GM18511 (cell line): ENCODE results near the gene LTB.
"Not testable (repeated sequence)": the region's sequence is repeated elsewhere in the genome, so short reads cannot be mapped to it uniquely, and the experiment has no call there.

Experiments used
- ATAC-seq: cut with Tn5 transposase; IDR thresholded peaks from one replicate; pipeline ENCODE4 v1.9.1; 2021; ENCODE audit warnings: mild to moderate bottlenecking, moderate library complexity; ENCODE audit not compliant: unreplicated experiment

LTB gene

DNA sequence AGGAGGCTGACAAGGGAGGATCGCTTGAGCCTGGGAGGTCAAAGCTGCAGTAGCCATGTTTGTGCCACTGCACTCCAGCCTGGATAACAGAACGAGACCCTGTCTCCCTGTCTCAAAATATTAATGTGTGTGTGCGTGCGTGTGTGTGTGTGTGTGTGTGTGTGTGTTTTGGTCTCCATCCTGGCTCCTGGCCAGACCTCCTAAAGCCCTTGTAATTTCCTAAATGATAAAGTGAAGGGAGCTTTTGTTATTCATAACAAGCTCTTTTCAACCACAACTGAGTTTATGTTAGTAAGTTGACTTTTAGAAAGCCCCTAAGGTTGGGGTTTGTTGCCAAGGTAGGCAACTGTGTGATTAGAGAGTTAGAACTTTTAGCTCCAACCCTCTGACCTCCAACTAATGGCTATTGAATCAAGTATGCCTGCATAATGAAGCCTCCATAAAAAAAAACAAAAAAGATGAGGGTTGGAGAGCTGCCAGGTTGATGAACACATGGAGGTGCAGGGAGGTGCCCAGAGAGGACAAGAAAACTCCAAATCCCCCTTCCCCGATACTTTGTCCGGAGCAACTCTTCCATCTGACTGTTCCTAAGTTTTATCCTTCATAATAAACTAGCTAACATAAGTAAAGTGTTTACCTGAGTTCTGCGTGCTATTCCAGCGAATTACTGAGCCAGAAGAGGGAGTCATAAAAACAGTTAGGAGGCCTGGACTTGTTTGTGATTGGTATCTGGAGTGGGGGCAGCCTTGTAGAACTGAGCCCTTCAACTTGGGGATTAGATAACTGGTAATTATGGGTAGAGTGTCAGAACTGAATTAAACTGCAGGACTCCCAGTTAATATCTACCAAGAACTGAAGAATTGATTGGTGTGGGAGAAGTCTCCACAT lies 27.5 kb upstream of the LTB start:
- no peak for ATAC-seq

DNA sequence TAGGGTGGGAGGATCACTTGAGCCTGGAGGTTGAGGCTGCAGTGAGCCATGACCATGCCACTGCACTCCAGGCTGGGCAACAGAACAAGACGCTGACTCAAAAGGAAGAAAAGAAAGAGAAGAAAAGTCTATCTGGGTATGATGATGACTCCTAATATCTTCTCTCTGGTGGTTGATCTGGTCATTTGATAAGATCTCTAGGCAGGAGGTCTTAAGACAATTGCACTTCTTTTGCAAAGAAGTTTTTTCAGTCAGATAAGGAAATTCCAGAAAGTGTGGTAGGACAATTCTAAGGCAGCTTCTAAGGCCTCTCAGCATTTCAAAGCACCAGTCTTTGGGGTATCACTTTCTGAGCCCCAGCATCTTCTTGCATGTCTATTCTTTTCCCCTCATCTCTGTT lies 25.1 kb upstream of the LTB start:
- ATAC-seq = no peak

- no peak for ATAC-seq
These were observed 14.8 kb upstream of the LTB start for GRCh38 chr6:31597006-31597405.

DNA sequence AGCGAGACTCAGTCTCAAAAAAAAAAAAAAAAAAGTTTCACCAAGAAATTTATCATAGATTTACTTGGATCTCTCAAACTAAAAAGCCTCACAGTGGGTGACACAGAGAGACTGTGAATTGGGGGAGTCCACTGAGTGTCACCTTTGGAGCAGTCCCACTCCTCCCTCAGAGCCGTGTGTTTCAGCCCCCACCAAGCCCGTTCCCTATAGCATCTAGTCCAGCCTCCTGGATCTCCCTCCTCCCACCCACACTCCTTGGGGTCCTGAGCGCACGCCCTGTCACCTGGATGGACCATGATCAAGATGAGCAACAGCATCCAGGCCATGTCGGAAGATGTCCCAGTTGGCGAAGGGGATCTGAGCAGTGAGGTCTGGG lies 10.2 kb upstream of the LTB start:
- no peak for ATAC-seq

DNA sequence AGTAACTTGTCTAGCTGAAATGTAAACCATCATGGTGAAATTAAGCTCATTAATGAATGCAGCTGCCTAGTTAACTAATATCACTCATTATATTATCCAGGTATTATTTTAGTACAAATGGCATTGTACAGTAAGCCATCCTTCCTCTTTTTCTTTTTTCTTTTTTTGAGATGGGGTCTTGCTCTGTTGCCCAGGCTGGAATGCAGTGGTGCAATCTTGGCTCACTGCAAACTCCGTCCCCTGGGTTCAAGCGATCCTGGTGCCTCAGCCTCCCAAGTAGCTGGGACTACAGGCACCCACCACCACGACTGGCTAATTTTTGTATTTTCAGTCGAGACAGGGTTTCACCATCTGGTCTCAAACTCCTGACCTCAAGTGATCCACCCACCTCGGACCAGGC lies 8.5 kb upstream of the LTB start:
- not testable (repeated sequence) for ATAC-seq

DNA sequence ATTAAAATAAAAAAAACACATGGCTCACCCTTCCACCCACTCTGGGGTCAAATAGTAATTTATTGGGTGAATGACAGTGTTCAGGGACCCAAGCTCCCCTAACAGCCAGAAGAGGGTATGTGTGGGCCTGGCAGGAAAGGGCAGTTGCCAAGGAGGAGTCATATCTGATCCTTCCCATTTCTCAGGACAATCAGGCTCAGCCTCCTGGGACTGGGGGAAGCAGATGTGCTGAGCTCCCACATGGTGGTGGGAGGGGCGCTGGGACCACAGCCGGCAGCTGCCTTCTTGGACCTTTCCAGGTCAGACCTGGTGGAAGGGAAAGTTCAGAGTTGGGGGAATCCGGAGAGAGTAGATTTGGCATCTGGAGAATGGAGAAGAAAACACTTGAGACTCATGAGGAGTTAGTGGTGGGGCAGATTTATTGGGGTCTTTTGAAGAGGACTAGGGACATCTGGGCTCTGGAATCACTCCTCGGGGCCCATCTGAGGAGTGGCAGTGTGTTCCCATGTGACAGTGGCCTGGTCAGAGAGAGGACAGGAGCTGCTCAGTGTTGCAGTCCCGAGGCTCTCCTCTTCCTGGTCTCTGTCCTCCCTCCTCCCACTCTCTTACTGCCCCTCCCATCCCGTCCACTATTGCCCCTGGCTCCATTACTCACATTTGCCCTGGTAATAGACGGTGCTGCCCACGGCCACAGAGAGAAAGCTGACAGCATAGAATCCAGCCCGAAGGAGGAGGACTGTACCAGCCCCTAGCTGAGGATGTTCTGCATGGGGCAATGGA lies 6.8 kb upstream of the LTB start:
- ATAC-seq = no peak

DNA sequence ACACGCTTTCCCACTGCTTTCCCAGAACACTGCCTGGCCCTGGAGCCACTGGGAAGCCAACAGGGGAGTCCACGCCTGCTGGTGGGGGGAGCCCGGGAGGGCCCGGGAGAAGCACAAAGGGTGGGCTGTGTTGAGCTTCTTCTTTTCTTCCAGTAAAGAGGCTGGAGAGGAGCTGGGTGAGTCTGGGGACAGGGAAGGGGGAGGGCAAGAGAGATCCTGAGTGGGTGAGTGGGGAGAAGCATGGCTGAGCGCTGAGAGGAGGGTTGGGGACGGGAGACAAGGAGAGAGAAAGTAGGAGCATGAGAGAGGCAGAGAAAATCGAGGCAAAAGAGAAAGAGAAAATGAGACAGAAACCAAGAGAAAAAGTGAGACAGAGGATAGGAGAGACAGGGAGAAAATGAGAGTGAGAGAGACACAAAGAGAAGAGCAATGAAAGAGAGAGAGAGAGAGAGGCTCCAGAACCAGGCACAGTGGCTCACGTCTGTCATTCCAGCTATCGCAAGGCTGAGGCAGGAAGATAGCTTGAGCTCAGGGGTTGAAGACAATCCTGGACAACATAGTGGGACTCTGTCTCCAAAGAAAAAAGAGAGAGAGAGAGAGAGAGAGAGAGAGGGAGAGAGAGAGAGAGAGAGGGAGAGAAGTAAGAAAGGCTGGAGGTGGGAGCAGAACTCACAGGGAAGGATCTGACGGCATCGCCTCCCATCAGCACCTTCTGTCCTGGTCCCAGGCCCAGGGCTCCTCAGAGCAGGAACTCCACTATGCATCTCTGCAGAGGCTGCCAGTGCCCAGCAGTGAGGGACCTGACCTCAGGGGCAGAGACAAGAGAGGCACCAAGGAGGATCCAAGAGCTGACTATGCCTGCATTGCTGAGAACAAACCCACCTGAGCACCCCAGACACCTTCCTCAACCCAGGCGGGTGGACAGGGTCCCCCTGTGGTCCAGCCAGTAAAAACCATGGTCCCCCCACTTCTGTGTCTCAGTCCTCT lies 5.9 kb upstream of the LTB start:
- ATAC-seq = no peak

DNA sequence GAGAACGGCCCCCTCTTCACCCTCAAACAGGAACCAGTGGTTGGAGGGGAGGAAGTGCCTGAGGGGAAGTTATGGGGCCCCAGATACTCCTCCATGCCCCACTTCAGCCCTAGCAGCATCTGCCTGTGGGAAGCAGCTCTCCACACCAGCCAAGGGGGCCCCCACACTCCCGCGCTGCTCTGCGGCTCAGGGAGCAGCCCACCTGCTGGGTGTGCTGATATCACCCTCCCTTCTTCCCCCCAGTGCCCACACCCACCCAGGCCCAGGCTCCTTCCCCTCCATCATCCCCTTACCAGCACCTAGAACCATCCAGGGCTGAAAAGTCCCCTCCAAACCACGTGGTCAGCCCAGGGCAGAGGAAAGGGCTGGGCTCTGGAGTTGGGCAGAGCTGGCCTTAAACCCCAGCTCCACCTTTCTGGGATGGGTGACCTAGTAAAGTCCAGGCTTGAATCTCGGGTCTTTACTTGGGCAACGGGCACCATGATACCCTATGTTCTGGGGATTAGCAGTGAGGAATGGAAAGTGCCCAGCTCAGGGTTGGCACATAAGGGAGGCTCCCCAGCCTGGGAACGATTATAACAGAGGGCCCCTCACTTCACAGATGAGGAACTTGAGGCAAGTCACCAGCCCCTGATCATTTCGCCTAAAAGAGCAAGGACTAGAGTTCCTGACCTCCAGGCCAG lies 4.5 kb upstream of the LTB start:
- ATAC-seq = no peak

DNA sequence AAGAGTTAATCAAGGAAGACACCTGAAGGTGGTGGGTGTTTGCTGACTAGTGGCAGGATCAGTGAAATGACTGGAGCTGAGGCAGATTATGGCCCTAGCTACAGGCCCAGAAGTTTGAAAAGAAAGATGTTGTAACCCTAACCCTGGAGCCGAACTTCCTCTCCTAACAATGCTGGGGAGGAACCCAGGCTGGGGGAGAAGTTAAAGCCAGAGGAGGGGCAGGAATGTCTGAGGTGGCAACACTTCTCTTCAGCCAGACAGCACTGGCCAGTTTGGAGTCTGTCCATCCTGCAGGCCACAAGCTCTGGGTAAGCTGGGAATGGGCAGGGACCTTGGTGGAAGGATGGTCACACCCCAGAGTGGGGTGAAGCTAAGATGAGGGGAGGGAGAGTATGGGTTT lies 3.8 kb upstream of the LTB start, which contains the start of gene LST1:
LST1 (plus strand) TSS at position 270 of the 400 bp plus-strand sequence. CDS start 1,023 bp downstream, outside the sequence.
- ATAC-seq = no peak

GRCh38 chr6:31585491-31585890 lies 3.3 kb upstream of the LTB start:
- ATAC-seq = no peak

DNA sequence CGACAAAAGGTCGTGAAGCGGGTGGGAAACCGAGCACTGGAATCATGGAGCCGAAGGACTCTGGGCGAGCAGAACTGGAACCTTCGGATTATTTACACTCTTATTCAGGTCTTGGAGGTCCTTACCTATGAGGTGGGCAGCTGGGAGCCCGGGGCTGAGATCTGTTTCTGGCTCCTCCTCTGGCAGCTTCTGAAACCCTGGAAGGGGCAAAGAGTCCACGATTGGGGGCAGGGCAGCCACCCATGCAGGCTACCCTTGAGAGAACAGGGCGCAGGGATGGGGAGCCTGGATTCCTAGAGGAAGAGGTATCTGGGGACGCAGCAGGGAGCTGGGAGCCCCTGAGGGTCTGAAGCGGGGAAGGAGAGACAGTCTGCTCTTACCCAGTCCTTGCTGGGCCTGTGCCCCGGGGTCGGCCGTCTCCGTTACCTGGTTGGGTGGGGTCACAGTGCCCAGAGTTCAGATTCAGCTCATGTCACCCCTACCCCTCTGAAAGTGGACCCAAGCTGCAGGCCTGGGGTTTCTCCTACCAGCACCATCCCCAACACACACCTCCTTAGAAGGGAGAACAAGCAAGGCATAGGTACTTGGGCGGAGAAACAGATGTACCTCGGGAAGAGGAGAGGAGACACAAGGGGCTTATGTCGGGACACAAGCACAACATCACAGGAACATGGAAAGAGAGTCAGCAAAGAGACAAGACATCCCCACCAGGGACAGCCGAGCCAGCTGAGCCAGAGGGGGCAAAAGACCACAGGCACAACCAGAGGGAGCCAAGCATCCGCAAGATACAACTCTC lies 592 bp downstream of the LTB start:
- ATAC-seq = no peak

DNA sequence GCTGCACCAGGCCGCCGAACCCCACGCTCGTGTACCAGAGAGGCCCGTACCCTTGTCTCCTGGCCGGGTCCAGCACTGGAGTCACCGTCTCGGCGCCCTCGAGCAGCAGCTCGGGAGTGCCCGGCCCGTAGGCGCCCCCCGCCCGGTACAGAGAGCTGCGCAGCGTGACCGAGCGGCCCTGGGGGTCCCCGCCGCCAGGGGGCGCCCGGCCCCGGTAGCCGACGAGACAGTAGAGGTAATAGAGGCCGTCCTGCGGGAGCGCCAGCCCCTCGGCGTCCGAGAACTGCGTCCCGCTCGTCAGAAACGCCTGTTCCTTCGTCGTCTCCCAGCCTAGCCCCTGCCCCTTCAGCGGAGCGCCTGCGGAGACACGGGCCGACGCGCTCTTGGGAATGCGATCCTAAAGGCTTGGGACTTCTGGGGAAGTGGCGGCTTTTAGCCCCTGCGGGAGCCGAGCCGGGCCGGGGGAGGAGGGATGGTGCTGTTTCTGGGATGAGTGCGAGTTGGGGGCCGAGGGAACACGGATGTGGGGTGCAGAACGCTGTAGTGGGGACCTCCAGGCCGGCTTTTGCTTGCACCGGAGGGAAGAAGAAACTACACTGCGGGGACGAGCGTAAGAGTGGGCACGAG lies 1.3 kb downstream of the LTB start:
- ATAC-seq = peak; percentile 79

- no peak for ATAC-seq
These were observed 1.8 kb downstream of the LTB start for GRCh38 chr6:31580438-31580740.

DNA sequence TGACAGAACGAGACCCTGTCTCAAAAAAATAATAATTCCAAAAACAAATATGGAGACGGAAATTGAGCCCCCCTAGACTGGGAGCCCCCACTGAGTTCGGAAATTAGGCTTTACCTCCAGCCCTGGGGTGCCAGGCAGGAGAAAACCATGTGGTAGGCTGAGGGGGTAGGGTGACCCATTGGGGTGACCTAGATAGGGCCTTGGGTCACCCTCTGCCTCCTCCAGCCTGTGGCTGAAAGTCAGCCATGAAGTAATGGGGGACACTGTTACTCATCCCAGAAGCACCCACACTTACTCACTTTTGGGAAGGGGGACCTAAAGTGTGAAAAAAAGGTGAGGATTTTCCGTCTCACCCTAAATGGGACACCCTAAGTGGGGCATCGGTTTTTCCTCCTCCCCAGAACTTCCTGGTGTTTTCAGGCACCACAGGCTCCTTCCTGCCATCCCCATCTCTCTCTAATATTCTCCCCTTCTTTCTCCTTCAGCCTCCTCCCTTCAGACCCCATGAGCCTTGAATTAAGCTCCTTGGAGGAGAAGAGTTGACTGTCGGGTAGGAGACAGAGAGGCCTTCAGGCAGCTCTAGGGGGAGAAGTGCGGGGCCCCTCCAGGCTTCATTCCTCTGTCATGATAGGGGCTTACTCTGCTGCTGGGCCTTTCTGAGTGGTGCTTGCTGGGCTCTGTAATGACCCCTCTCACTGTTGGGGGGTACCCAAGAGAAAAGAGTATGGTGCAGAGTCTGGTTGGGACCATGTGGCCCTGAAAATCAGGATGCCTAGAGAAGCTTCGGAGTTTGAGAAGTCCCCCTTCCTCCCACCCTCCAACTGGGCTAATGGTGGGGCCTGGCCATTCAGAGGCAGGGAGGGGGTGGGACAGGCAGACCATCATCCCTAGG lies 2.4 kb downstream of the LTB start:
- ATAC-seq = no peak

- ATAC-seq = no peak
These were observed 3.1 kb downstream of the LTB start for GRCh38 chr6:31579119-31579505.

GRCh38 chr6:31578184-31579118 lies 3.8 kb downstream of the LTB start:
- no peak for ATAC-seq

DNA sequence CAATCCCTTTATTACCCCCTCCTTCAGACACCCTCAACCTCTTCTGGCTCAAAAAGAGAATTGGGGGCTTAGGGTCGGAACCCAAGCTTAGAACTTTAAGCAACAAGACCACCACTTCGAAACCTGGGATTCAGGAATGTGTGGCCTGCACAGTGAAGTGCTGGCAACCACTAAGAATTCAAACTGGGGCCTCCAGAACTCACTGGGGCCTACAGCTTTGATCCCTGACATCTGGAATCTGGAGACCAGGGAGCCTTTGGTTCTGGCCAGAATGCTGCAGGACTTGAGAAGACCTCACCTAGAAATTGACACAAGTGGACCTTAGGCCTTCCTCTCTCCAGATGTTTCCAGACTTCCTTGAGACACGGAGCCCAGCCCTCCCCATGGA lies 4.7 kb downstream of the LTB start:
- ATAC-seq = no peak
